ENCODE measurements around the gene PLBD2. TPM values are rescaled to one million over a fixed set of nuclear protein-coding genes. Genes with fewer than 3 reads are reported as not detected.
A peak's percentile ranks its signal among the peaks of the same experiment; 100 is the strongest.

Gene PLBD2
- total RNA-seq, 1 experiment from 2014 or later, result 6.5 TPM

- Histone ChIP-seq H3K9ac (ENCODE audit: low read length) (no peak overlapping the region), H3K9me3 (ENCODE audit: low read length) (no peaks in the 10 kb centered on the region), H4K20me1 (ENCODE audit: insufficient read depth, low read depth, low read length) (0 out of 2 replicates have a peak, but pooled peaks cover 5% of the 10 kb centered on the region), H2AFZ (ENCODE audit: low read length) (no peak overlapping the region), H3K4me2 (ENCODE audit: low read depth, low read length, poor library complexity, severe bottlenecking) (no peak overlapping the region), H3K4me3 (ENCODE audit: low read length) (no peak overlapping the region), H3K9me2 (replicated peaks; ENCODE audit: insufficient read depth, low read length) (no peaks in the 10 kb centered on the region), H3K4me1 (ENCODE audit: low read length) (peaks cover 13% of the 10 kb centered on the region), H3K27ac (ENCODE audit: low read length) (no peak overlapping the region), H3K79me2 (ENCODE audit: low read length) (no peaks in the 10 kb centered on the region), H3K36me3 (ENCODE audit: insufficient read depth, low read length) (no peaks in the 10 kb centered on the region), H3K27me3 (ENCODE audit: low read length) (no peaks in the 10 kb centered on the region)
- DNase-seq, result no peak
These were observed 60.0 kb downstream of the PLBD2 start for GRCh38 chr12:113418213-113418879.

- Histone ChIP-seq H3K27me3 (ENCODE audit: low read length) (no peaks in the 10 kb centered on the region), H3K27ac (ENCODE audit: low read length) (no peak overlapping the region), H4K20me1 (ENCODE audit: insufficient read depth, low read depth, low read length) (0 out of 2 replicates have a peak, but pooled peaks cover 5% of the 10 kb centered on the region), H3K9ac (ENCODE audit: low read length) (no peak overlapping the region), H3K4me1 (ENCODE audit: low read length) (peaks cover 19% of the 10 kb centered on the region), H3K79me2 (ENCODE audit: low read length) (no peaks in the 10 kb centered on the region), H3K4me3 (ENCODE audit: low read length) (no peak overlapping the region), H2AFZ (ENCODE audit: low read length) (no peak overlapping the region), H3K4me2 (ENCODE audit: low read depth, low read length, poor library complexity, severe bottlenecking) (no peak overlapping the region), H3K36me3 (ENCODE audit: insufficient read depth, low read length) (no peaks in the 10 kb centered on the region), H3K9me3 (ENCODE audit: low read length) (no peaks in the 10 kb centered on the region), H3K9me2 (replicated peaks; ENCODE audit: insufficient read depth, low read length) (no peaks in the 10 kb centered on the region)
- no peak for DNase-seq
These were observed 62.7 kb downstream of the PLBD2 start for GRCh38 chr12:113420996-113421595.

GRCh38 chr12:113422030-113422885 is 63.9 kb downstream of the PLBD2 start, which contains the start of gene SDSL:
Gene SDSL (plus strand): TSS chr12:113422380. CDS start chr12:113427983, 5,603 bp downstream.
- Histone ChIP-seq H3K4me2 (ENCODE audit: low read depth, low read length, poor library complexity, severe bottlenecking) (peak within 1 kb of the TSS; percentile 48), H3K9me2 (replicated peaks; ENCODE audit: insufficient read depth, low read length) (no peaks in the 10 kb centered on the region), H2AFZ (ENCODE audit: low read length) (no peak within 1 kb of the TSS), H3K4me3 (ENCODE audit: low read length) (no peak within 1 kb of the TSS; the same call in 1 of the 2 replicates), H4K20me1 (ENCODE audit: insufficient read depth, low read depth, low read length) (0 out of 2 replicates have a peak, but pooled peaks cover 5% of the 10 kb centered on the region), H3K9me3 (ENCODE audit: low read length) (no peaks in the 10 kb centered on the region), H3K27me3 (ENCODE audit: low read length) (no peaks in the 10 kb centered on the region), H3K9ac (ENCODE audit: low read length) (no peak within 1 kb of the TSS), H3K27ac (ENCODE audit: low read length) (no peak within 1 kb of the TSS), H3K36me3 (ENCODE audit: insufficient read depth, low read length) (no peaks in the 10 kb centered on the region), H3K4me1 (ENCODE audit: low read length) (peaks cover 26% of the 10 kb centered on the region), H3K79me2 (ENCODE audit: low read length) (no peaks in the 10 kb centered on the region)
- peak; percentile 83 for DNase-seq

GRCh38 chr12:113422886-113423669 is 64.7 kb downstream of the PLBD2 start:
- H3K36me3 ChIP-seq (ENCODE audit: insufficient read depth, low read length), result no peaks in the 10 kb centered on the region
- no peak overlapping the region for H3K4me3 ChIP-seq (ENCODE audit: low read length)
- no peaks in the 10 kb centered on the region for H3K9me2 ChIP-seq (replicated peaks; ENCODE audit: insufficient read depth, low read length)
- H2AFZ ChIP-seq (ENCODE audit: low read length), result no peak overlapping the region
- H3K9me3 ChIP-seq (ENCODE audit: low read length), result no peaks in the 10 kb centered on the region
- 0 out of 2 replicates have a peak, but pooled peaks cover 5% of the 10 kb centered on the region for H4K20me1 ChIP-seq (ENCODE audit: insufficient read depth, low read depth, low read length)
- H3K4me1 ChIP-seq (ENCODE audit: low read length), result peaks cover 26% of the 10 kb centered on the region
- no peak overlapping the region for H3K9ac ChIP-seq (ENCODE audit: low read length)
- no peak overlapping the region for H3K4me2 ChIP-seq (ENCODE audit: low read depth, low read length, poor library complexity, severe bottlenecking)
- no peaks in the 10 kb centered on the region for H3K27me3 ChIP-seq (ENCODE audit: low read length)
- no peak overlapping the region for H3K27ac ChIP-seq (ENCODE audit: low read length)
- no peaks in the 10 kb centered on the region for H3K79me2 ChIP-seq (ENCODE audit: low read length)
- no peak for DNase-seq

GRCh38 chr12:113424456-113424855 is 66.1 kb downstream of the PLBD2 start:
- Histone ChIP-seq H3K4me3 (ENCODE audit: low read length) (no peak overlapping the region), H3K9me3 (ENCODE audit: low read length) (no peaks in the 10 kb centered on the region), H3K27me3 (ENCODE audit: low read length) (no peaks in the 10 kb centered on the region), H3K9ac (ENCODE audit: low read length) (no peak overlapping the region), H3K36me3 (ENCODE audit: insufficient read depth, low read length) (no peaks in the 10 kb centered on the region), H3K79me2 (ENCODE audit: low read length) (no peaks in the 10 kb centered on the region), H3K27ac (ENCODE audit: low read length) (no peak overlapping the region), H2AFZ (ENCODE audit: low read length) (no peak overlapping the region), H3K4me2 (ENCODE audit: low read depth, low read length, poor library complexity, severe bottlenecking) (no peak overlapping the region), H4K20me1 (ENCODE audit: insufficient read depth, low read depth, low read length) (0 out of 2 replicates have a peak, but pooled peaks cover 5% of the 10 kb centered on the region), H3K4me1 (ENCODE audit: low read length) (peaks cover 26% of the 10 kb centered on the region), H3K9me2 (replicated peaks; ENCODE audit: insufficient read depth, low read length) (no peaks in the 10 kb centered on the region)
- DNase-seq, result no peak

GRCh38 chr12:113424915-113425823 is 66.8 kb downstream of the PLBD2 start:
- Histone ChIP-seq H3K4me3 (ENCODE audit: low read length) (no peak overlapping the region), H3K27ac (ENCODE audit: low read length) (no peak overlapping the region), H4K20me1 (ENCODE audit: insufficient read depth, low read depth, low read length) (0 out of 2 replicates have a peak, but pooled peaks cover 5% of the 10 kb centered on the region), H3K9me2 (replicated peaks; ENCODE audit: insufficient read depth, low read length) (no peaks in the 10 kb centered on the region), H3K79me2 (ENCODE audit: low read length) (no peaks in the 10 kb centered on the region), H3K9me3 (ENCODE audit: low read length) (no peaks in the 10 kb centered on the region), H3K27me3 (ENCODE audit: low read length) (no peaks in the 10 kb centered on the region), H3K9ac (ENCODE audit: low read length) (no peak overlapping the region), H3K4me2 (ENCODE audit: low read depth, low read length, poor library complexity, severe bottlenecking) (peak overlapping the region; percentile 46), H3K4me1 (ENCODE audit: low read length) (peaks cover 26% of the 10 kb centered on the region), H3K36me3 (ENCODE audit: insufficient read depth, low read length) (no peaks in the 10 kb centered on the region), H2AFZ (ENCODE audit: low read length) (no peak overlapping the region)
- peak; percentile 73 for DNase-seq

- Histone ChIP-seq H4K20me1 (ENCODE audit: insufficient read depth, low read depth, low read length) (0 out of 2 replicates have a peak, but pooled peaks cover 5% of the 10 kb centered on the region), H3K9ac (ENCODE audit: low read length) (no peak overlapping the region), H2AFZ (ENCODE audit: low read length) (no peak overlapping the region), H3K9me3 (ENCODE audit: low read length) (no peaks in the 10 kb centered on the region), H3K27ac (ENCODE audit: low read length) (no peak overlapping the region), H3K79me2 (ENCODE audit: low read length) (no peaks in the 10 kb centered on the region), H3K36me3 (ENCODE audit: insufficient read depth, low read length) (no peaks in the 10 kb centered on the region), H3K27me3 (ENCODE audit: low read length) (no peaks in the 10 kb centered on the region), H3K9me2 (replicated peaks; ENCODE audit: insufficient read depth, low read length) (no peaks in the 10 kb centered on the region), H3K4me1 (ENCODE audit: low read length) (peaks cover 26% of the 10 kb centered on the region), H3K4me3 (ENCODE audit: low read length) (no peak overlapping the region), H3K4me2 (ENCODE audit: low read depth, low read length, poor library complexity, severe bottlenecking) (peak overlapping the region; percentile 46)
- peak; percentile 86 for DNase-seq
These were observed 67.6 kb downstream of the PLBD2 start for GRCh38 chr12:113425960-113426453.

All from Karpas-422 (cell line).